Ovary (tissue), 3 donors: ENCODE results near the gene TOR1A.

Source experiments
- CTCF ChIP-seq, 3 donors: fragments of 450-650 bp in 2 of 3; fragments of 200-600 bp in 1 of 3; IDR thresholded peaks; one replicate each; pipeline versions ENCODE4 v1.5.1 to v1.8.0; 2016 to 2022; ENCODE audit warnings: antibody characterized with exemption in 3 of 3, mild to moderate bottlenecking in 1 of 3
- EP300 ChIP-seq: sonication (generic); formaldehyde crosslinking; IDR thresholded peaks from one replicate; pipeline ENCODE4 v1.6.1; 2017; ENCODE audit warnings: antibody characterized with exemption
- POLR2A ChIP-seq: fragments of 450-650 bp; IDR thresholded peaks from one replicate; pipeline ENCODE4 v1.6.1; 2017; ENCODE audit warnings: antibody characterized with exemption, mild to moderate bottlenecking, moderate library complexity
- donor health status: DM: no; HTN: no; CAD: no.

GRCh38 chr9:129815278-129815677, 8.7 kb downstream of the TOR1A start:
- TF ChIP-seq CTCF (IDR thresholded peaks at IDR 0.05), result no peak
- TF ChIP-seq POLR2A, result no peak
- TF ChIP-seq EP300, result no peak
